Astrocyte (in vitro differentiated cells and primary cell): Measurements from ENCODE around the gene RAB31.

Experiments
- CTCF ChIP-seq: IDR thresholded peaks from 2 replicates; pipeline ENCODE4 v1.5.1; 2011; ENCODE audit warnings: low read depth, mild to moderate bottlenecking, inconsistent platforms, low read length, moderate library complexity; ENCODE audit not compliant: insufficient read depth
- EZH2 ChIP-seq: IDR thresholded peaks from 2 replicates; pipeline ENCODE4 v1.6.1; 2012; ENCODE audit warnings: mild to moderate bottlenecking, low read length, inconsistent platforms; ENCODE audit not compliant: insufficient read depth

GRCh38 chr18:9858642-9859041 lies 150.5 kb downstream of the RAB31 start:
- TF ChIP-seq CTCF (no peak), EZH2 (no peak)
